ENCODE data around the gene KLF13.
A peak's percentile ranks its signal among the peaks of the same experiment; 100 is the strongest.
"Not testable (repeated sequence)": the region's sequence is repeated elsewhere in the genome, so short reads cannot be mapped to it uniquely, and the experiment has no call there.

Gene KLF13

DNA sequence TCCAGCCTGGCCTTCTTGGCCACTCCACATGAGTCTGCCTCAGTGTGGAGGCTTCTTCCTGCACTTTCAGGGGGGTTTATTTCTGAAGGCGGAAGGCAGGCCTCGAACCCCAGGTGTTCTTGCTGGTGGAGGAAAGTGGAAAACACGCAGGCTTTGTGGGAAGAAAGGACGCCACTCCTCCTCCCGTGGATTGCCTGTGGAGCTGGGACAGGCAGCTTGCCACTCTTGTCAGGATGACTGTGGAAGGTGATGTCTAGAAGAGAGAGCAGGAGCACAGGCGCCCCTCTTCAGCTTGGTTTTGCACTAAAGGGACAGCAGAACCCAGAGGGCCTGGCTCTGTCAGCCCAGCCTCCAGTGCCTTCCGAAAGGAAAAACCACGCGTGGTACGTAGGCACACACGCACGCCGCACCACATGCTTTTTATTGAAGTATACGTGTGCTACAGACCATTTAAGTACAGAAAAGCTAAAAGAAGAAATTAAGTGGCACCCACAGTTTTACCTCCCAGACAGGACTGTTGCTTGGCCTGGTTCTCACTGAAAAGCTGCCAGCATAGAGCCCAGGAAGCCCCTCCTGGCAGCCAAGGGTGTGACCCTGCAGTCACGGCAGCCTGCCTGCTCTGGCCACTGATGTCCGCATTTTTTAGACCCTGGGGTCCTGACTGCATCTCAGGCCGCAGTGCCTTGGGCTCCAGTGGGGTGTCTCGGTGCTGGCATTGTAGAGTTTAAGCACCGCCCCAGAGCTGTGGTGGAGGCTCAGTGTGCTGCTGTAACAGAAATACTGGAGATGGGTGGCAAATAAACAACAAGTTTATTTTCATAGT, 21.6 kb downstream of the KLF13 start:
- no peak for DNase-seq

DNA sequence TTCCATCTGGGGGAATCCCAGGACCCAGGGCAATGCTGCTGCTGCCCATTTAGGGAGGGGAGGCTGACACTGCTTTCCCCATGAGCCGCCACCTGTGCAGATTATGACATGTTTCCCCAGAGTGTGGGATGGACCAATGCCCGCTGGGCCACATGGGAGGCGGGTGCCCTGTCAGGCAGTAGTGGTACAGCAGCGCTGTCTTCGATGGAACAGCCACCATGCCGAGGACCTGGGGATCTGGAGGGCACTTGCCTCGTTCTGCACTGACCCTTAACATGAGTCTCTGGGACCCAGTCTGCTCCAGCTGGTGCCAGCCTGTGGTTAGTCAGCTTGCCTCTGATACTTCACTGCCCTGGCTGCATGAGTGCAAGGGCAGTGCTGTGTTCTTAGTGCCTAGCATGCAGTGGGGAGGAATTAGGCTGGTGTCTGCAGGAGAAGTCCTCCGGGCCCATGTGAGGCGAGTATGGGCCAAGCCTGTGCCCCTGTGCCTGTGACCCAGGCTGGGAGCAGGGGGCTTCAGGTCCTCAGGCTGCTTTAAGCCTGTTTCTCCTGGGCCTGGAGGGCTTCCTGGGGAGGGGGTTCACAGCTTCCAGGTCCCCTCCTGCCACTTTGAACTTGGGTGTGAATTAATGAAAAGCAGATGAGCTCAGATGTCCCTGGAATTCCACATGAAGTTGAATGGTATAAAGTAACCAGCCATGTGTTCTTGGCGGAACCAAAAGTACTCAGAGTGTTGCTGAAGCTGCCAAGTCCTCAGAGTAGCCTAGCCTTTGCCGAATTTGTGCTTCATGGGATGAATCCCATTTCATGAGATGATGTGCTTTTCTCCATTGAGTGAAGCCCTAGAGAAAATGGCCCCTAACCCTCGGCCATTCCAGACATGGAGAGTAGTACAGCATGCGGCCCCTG, 22.9 kb downstream of the KLF13 start:
- DNase-seq = no peak

DNA sequence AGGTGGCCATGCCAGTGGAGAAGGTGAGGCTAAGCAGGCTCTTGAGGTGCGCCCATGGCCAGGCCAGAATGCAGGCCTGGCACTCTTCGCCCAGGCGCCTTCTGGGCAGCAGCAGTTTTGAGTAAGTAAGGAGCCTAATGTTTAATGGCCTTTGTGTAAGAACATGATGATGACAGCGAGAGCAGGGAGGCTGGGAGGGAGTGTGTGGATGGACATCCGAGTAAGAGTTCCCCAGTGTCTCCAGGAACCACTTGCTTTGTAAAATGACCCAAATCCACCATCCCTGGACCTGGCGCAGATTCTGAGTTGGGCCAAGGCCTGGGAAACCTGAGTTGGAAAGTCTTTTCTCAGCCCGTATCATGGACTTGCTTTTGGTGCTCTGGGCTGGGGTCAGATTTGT, 24.1 kb downstream of the KLF13 start:
- no peak for DNase-seq

DNA sequence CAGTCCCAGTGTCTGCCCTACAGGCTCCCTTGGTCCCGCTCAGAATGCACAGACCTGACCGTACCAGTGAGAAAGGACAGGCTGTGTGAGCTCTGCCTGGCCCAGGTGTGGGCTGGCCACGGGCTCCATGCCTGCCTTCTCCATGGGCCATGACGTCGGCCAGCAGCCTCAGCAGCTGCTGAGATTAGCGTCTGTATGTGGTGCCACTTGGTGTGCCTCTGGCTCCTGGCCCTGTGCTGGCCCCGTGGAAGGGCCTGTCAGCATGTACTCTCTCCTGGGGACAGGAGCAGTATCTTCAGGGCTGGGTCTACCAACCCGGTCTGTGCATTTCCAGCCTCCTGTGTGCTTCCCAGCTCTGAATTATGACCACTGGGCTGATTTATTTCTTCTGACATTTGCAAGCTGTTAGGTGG, 25.7 kb downstream of the KLF13 start:
- no peak for DNase-seq

DNA sequence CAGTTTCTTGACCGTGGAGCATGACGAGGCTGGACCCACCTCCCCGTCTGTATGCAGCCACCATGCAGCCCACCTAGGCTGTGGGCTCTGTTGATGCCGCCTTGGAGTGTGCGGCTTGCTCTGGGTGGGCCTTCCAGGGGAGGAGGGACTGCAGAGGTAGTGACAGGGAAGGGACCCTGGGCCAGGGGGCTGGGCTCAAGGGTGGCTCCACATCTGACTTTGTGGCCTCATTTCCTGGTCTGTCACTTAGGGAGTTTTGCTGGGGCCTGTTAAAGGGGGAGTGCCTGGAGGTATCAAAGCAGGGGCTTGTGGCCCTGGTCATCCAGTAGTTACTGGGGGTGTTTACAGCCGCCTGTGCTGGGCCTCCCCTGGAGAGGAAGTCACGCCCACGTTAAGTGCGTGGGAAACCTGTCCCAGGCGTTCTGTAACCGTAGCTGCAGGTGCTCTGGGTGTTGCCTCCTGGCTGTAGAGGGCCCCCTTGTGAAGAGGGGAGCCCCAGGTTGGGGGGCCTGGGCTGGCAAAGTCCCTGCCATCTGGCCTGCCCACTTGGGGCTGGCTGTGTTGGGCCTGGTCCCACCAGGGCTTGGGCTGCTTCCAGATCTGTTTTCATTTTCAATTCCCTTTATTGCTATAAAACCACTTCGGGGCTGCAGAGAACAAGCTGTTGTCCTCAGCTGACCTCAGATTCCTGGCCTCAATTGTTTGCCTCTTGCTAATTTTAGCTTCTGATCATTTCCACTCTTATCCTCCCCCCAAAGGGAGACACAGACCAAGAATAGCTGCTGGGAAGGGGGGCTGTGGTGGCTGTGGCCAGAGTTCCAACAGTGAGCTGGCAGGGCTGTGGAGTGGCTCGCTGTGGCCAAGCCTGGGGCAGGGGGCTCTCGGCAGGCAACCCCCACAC, 26.5 kb downstream of the KLF13 start:
- DNase-seq = no peak

DNA sequence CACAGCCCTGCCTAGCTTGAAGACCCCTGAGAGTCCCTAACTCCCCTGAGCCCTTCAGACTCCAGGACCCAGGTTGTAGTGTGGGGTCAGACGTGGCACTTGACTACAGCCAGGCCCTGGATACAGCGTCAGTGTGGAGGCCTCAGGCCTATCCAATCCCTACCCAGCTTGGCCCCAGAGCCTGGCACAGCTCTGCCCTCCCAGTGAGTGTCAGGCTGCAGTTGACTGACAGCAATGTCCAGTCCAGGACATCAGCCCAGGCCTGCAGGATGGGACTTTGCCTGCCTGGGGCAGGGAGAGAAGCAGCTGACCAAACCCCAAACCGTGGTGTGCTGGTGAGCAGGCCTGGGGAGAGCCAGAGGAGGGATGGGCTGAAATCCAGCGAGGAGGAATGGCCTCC, 27.3 kb downstream of the KLF13 start:
- no peak for DNase-seq

DNA sequence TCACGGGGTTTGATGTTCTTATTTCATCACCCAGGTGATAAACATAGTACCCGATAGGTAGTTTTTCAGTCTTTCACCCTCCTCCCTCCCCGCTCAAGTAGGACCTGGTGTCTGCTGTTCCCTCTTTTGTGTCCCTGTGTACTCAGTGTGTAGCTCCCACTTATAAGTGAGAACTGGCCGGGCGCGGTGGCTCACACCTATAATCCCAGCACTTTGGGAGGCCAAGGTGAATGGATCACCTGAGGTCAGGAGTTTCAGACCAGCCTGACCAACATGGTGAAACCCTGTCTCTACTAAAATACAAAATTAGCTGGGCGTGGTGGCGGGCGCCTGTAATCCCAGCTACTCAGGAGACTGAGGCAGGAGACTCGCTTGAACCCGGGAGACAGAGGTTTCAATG, 29.5 kb downstream of the KLF13 start:
- not testable (repeated sequence) for DNase-seq

DNA sequence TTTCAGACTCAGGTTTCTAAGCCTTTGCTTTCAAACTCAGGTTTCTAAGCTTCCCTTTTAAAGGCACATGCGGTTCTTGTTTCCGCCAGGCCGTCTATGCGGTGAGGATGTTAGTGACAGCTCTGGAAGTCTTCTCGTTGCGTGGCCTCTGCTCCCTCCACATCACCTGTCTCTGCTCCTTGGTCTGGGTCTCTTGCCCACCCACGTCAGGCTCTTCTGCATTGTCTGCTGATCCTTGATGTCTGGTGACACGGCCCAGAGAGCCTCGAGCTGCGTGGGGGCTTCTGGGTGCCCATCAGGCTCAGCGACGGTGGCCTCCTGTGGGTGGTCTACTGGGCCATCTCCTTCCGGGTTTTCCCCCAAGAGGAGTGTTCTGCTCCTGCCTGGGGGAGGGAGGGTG, 30.5 kb downstream of the KLF13 start:
- no peak for DNase-seq

DNA sequence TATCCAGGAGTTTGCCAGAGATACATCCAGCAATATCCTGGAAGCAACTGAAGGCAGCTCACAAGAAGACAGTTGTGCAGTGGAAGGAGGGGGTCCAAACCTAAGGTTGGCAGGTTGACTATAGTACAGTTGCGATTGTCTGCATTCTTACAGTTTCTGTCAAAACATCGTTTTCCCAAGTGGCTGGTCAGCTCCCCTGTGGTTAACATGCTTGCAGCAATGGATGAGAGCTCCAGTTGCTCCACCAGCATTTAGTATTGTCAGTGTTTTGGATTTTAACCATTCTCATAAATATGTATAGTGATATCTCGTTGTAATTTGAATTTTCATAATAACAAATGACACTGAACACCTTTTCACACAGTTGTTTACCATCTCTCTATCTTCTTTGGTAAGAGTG, 31.5 kb downstream of the KLF13 start:
- no peak for DNase-seq

DNA sequence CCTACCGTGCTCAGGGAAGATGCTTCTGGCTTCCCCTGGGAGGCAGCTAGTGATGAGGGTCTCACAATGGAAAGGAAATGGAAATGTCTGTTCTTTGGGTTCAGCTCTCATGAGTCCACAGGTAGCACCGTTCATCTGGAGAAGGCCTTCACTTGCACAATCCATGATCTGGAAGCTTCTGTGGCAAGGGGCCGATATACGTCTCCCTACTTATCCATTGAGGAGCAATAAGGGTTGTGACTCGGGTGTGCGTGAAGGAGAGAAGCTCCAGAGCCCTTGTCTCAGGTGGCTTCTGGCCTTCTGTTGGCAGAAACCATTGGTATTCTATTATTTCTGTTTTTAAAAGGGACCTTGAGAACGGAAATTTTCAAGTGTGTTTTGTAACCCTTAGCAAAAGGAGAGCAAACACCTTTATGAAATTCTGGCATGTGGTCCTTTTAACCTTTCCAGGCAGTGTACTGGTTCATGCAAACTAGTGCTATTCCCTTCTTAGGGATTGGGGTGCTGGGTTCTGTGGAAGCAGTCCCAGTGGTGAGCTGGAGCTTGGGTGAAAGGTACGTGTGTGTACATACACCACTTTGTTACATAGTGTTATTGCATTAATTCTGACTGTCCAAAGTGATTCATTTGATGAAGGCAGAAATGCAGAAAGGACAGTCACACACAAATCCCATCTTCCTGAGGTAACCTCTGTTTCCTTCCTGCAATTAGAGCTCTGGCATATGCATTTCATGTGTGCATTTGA, 32.5 kb downstream of the KLF13 start:
- no peak for DNase-seq

DNA sequence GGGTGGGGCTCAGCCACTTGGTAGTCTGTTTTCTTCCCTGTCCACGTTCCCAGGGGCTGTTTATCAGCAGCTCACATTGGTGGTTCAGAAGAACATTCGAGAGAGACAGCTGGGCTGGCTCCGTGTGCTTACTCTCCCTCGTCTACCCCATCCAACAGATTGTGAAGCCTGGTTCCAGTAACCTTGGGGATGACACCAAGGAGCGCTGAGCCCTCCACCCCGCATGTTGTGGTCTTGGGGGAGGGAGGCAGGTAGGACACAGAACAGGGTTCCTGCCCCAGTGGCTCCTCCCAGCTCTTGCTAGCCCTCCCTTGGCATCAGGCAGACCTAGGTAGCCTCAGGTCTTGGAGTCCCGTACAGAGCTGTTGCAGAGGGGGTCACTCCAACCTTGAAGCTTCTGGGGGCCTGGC, 33.1 kb downstream of the KLF13 start:
- no peak for DNase-seq

DNA sequence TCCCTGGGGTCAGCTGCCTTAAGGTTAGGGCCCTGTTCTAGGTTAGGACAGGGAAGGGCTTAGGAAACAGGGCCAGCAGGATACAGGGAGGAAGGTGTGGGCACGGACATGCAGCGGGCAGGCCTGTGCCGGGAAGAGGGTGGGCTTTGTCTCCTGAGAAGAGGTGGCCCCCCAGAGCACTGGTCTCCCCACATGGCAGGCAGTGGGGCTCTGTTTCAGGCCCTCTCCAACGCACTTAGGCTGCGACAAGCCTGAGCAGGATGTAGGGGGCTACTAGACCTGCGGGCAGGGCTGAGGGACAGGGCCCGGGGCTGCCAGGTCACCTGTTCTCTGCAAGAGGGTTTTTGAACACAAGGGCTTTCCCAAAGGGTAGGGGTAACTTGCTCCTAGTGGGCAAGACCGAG, 33.5 kb downstream of the KLF13 start:
- DNase-seq = no peak

DNA sequence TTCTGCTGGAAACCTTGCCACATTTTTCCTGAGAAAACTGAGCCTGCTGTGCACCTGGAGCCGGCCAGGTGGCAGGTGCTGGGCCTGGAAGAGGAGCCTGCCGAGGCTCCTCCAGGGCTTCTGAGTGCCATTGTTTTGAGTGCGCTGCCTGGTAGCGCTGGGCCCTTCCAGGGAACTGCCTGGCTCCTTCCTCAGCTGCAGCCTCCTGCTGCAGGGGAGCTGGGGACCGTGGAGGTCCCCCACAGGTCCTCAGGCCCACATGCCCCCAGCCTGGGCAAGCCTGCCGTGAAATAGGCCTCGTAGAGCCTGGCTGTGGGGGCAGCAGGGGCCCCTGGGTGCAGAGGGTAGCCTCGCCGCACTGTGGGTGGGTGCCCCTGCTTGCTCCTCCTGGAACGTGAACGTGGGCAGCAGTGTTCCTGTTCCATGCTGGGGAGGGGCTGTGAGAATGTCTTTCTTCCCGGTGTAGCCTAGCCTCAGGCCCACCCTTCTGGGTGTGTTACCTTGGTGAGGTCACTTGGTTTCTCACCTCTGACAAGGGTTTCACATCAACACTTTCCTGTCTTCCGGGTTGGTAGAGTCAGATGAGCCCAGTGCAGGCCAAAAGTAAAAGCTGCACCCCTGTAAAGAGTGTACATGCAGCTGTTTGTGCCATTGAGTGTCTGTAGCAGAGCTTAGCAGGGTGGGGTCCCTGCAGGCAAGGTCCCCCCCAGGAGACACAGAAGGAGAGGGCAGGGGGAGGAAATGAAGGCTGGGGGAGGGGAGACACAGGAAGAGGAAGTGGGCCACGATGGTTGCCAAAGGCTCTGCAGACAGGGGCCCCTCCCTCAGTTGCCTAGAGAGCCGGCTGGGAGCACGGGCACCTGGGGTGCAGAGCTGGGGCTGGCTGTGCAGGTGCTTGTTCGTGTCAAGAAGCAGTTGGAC, 34.5 kb downstream of the KLF13 start:
- no peak for DNase-seq

DNA sequence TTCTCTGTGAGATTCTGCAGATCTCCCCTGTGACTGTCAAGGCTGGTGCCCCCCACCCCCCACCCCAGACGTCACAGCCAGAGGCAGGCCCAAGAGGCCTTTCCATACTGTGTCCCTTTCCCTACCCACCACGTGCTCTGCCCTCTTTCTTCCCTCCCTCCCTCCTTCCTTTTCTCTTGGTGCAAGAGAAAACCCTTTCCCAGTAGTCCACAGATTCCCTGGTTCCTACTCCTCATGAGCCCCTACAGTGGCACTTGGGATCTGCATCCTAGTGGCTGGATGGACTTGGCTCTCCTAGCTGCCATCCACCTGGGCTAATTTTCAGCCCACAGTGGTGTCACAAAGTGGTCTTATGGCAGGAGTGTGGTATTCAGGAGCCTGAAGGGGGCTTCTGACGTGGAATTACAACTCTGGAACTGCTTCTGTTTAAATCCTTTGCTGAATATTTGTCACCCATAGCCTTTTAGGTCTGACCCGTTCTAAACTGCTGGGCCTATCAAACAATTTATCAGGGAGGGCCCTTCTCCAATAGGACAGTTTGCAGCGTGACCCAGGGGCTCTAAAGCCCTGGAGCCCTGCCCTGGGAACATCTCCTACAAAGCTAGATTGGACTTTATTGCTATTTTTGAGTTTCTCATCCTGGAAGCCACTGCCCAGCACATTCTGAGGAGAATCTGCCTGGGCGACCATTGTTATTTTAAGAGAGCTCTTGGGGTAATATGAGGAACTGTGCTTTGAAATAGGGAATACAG, 35.3 kb downstream of the KLF13 start:
- DNase-seq = no peak

DNA sequence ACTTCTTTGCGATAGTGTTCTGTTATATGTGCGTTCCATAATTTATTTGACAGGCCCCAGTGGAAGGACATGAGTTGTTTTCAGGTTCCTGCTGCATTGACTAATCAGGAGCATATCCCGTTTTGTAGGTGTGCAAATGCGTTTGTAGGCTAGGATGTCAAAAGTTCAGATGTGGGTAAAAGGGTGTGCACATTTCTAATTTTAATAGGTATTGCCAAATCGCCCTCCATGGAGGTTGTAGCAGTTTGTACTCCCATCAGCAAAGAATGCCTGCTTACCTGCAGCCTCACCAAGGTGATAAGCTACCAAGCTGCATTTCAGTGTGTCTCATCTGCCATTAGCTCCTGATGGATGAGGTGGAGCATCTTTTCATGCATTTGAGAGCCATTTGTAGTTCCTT, 36.3 kb downstream of the KLF13 start:
- DNase-seq = no peak

DNA sequence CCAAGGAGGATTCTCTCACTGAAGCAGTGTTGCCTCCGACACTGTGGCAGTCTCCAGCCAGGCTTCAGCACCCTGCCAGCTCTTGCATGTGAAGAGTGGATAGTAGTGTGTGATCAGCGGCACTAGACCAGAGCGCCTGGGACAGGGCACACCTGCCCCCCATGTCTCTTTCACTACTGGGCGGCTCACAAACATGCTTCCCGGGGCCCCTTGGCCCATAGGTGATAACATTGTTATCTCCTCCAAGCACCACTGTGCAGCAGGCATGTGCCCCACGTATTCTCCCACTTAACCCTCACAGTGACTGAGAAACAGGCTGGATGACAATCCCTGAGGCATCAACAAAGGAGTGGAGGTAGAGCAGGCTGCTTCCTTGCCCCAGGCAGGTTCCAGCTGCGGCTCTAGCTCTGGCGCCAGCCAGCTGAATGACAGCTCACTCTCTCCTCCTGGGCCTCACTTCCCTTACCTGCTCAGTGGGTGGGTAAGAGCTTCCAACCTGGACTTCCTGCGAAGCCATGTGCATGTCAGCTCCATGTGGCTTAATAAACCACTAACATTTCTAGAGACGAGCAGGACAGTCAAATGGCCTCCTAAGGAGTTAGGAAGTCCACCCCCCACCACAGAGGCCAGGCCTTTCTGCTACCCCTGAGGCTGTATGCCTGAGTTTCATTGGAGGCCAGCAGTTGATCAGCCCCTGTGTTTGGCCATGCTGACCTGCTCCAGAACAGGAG, 37.8 kb downstream of the KLF13 start:
- no peak for DNase-seq

DNA sequence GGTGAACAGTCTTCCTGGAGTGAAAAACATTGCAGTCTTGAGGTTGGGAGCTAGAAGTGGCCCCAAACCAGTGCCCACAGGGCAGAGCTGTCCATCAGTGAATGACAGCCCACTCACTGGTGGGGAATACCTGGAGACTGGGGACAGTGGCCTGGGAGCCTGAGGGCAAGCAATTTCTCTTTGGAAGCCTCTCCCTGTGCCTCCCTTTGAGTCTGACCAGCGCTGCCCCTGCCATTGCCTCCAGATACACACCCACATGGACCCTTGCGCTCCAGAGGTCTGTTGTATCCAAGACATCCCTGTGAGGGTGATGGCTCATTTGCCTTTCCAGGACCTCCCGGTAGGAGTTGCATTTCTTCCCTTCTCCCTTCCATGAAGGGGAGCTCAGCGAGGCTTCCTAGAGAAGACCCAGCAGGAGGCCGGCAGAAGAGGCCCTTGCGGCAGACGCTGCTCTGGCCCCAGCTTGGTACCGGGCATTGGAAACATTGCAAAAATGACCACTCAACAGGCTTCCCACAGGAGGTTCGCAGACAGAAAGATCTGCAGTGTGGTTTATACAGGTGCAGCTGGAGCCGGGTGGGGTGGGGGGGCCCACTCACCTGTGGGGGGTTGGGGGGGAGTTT, 38.5 kb downstream of the KLF13 start:
- no peak for DNase-seq

DNA sequence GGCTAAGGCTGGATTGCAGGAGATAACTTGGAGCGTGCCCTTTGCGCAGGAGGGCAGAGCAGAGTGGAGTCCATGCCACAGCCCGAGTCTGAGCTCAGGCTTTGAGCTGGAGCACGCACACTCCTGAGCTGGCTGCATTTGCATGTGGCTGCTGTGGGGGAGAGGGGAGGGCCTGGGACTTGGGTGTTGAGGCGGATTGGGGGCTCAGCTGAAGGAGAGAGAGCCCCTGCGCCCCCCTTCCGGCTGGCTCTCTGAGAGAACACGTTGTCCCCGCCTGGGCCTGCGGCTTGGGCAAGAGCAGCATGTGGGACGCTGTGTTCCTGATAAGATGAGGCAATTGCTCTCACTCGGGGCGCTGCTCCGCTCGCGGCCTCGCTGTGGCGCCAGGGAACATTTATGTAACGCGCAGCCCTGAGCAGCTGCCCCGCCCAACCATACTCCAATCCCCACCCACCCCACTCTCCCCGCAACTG, 39.1 kb downstream of the KLF13 start:
- DNase-seq = peak; percentile 25

DNA sequence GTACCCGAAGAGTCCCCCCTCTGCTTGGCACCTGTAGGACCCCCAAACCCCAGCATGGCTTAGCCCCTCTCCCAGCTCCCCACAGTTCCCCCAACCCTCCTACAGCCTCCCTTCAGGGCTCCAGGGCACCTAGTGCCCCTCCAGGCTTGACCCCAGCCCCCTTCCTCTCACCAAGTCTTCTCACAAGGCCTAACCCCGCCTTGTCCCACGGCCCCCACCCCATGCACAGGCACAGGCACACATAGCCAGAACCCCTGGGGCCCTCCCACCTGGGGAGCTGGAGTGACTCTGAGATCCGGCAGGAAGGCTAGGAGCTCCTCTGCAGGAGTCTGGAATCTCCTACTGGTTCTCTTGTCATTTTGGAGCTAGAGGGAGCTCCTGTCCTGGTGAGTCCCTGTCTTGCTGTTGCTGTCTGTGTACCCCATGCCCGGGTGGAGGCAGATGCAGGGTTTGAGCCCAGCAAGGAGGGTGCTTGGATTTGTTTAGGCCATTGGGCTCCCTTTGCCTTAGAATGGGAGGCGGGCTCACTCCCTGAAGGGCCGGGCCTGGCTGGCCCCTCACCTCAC, 39.6 kb downstream of the KLF13 start:
- DNase-seq = peak; percentile 7

Data from NCI-H1694 treated with DMSO at 0.1 percent for 48 hours (cell line).